ENCODE data around the gene SPHK1.

Gene SPHK1

GRCh38 chr17:76391200-76391715 lies 6.8 kb downstream of the SPHK1 start:
- TF ChIP-seq CTCF (conservative IDR thresholded peaks at IDR 0.05), result no peak

GRCh38 chr17:76394166-76394565 lies 9.8 kb downstream of the SPHK1 start:
- no peak for TF ChIP-seq CTCF (conservative IDR thresholded peaks at IDR 0.05)
- peak overlapping the region; percentile 60 for H3K27ac ChIP-seq

More at GRCh38 chr17:76391200-76391715, 6.8 kb downstream of the SPHK1 start:
- H3K27ac ChIP-seq, result no peak overlapping the region

- no peak overlapping the region for H3K27ac ChIP-seq
- TF ChIP-seq CTCF (conservative IDR thresholded peaks at IDR 0.05), result no peak
Measured at GRCh38 chr17:76395980-76396379, 11.6 kb downstream of the SPHK1 start.

- no peak for TF ChIP-seq CTCF (conservative IDR thresholded peaks at IDR 0.05)
- H3K27ac ChIP-seq, result no peak overlapping the region
Measured at GRCh38 chr17:76397184-76397583, 12.8 kb downstream of the SPHK1 start.

- peak; percentile 98 for TF ChIP-seq CTCF (conservative IDR thresholded peaks at IDR 0.05)
- H3K27ac ChIP-seq, result no peak overlapping the region; the same call in 1 of the 2 replicates
Measured at GRCh38 chr17:76397687-76398522, 13.5 kb downstream of the SPHK1 start.

GRCh38 chr17:76398523-76399174 lies 14.2 kb downstream of the SPHK1 start:
- no peak for TF ChIP-seq CTCF (conservative IDR thresholded peaks at IDR 0.05)
- H3K27ac ChIP-seq, result no peak overlapping the region
